Breast epithelium (tissue), 3 donors: Measurements from ENCODE around the gene ASPRV1.

ENCODE experiments used
- POLR2A ChIP-seq: fragments of 450-650 bp; IDR thresholded peaks from one replicate; pipeline ENCODE4 v1.6.1; 2016; ENCODE audit warnings: antibody characterized with exemption, mild to moderate bottlenecking, moderate library complexity
- POLR2AphosphoS5 ChIP-seq, 3 donors: sonication (generic); formaldehyde crosslinking; IDR thresholded peaks; one replicate each; pipeline ENCODE4 v1.6.1; 2017; ENCODE audit warnings: antibody characterized with exemption in 3 of 3
- TF ChIP-seq, protein P1 (sequence below), 3 donors: fragments of 450-650 bp; IDR thresholded peaks; one replicate each; pipeline ENCODE4 v1.5.1; 2016 to 2017; ENCODE audit warnings: antibody characterized with exemption in 3 of 3, mild to moderate bottlenecking in 3 of 3, moderate library complexity in 3 of 3

DNA sequence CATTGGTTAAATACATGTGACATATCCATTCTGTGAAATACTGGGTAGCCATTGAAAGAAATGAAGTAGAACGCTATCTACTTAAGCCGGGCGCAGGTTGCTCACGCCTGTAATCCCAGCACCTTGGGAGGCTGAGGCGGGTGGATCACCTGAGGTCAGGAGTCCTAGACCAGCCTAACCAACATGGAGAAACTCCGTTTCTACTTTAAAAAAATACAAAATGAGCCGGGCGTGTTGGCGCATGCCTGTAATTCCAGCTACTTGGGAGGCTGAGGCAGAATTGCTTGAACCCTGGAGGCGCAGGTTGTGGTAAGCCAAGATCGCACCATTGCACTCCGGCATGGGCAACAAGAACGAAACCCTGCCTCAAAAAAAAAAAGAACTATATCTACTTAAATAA, 45.7 kb upstream of the ASPRV1 start:
- TF ChIP-seq, protein P1, sequence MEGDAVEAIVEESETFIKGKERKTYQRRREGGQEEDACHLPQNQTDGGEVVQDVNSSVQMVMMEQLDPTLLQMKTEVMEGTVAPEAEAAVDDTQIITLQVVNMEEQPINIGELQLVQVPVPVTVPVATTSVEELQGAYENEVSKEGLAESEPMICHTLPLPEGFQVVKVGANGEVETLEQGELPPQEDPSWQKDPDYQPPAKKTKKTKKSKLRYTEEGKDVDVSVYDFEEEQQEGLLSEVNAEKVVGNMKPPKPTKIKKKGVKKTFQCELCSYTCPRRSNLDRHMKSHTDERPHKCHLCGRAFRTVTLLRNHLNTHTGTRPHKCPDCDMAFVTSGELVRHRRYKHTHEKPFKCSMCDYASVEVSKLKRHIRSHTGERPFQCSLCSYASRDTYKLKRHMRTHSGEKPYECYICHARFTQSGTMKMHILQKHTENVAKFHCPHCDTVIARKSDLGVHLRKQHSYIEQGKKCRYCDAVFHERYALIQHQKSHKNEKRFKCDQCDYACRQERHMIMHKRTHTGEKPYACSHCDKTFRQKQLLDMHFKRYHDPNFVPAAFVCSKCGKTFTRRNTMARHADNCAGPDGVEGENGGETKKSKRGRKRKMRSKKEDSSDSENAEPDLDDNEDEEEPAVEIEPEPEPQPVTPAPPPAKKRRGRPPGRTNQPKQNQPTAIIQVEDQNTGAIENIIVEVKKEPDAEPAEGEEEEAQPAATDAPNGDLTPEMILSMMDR (IDR thresholded peaks at IDR 0.05), result no peak
- no peak for TF ChIP-seq POLR2A
- TF ChIP-seq POLR2AphosphoS5 (IDR thresholded peaks at IDR 0.05), result no peak
